ENCODE results near the gene TPM2. TPM values are rescaled to one million over a fixed set of nuclear protein-coding genes. Genes with fewer than 3 reads are reported as not detected.
A peak's percentile ranks its signal among the peaks of the same experiment; 100 is the strongest.
"Not testable (repeated sequence)": the region's sequence is repeated elsewhere in the genome, so short reads cannot be mapped to it uniquely, and the experiment has no call there.

The TPM2 gene
- total RNA-seq, 1 donor from 2014 or later = 300 TPM

GRCh38 chr9:35658137-35658967, 31.4 kb downstream of the TPM2 start, which contains the start of gene CCDC107:
CCDC107 (plus strand) TSS chr9:35658292; CDS start chr9:35658380, 88 bp downstream.
- DNase-seq (ENCODE audit: extremely low read depth, low read depth, low spot score) = peak; percentile 60

- peak; percentile 97 for DNase-seq (ENCODE audit: extremely low read depth, low read depth, low spot score)
Observed at GRCh38 chr9:35657546-35658136, 32.1 kb downstream of the TPM2 start, which contains the start of gene RMRP. RMRP (minus strand) TSS chr9:35658019.

GRCh38 chr9:35656831-35657545, 32.7 kb downstream of the TPM2 start:
- no peak for DNase-seq (ENCODE audit: extremely low read depth, low read depth, low spot score)

GRCh38 chr9:35656348-35656747, 33.4 kb downstream of the TPM2 start:
- DNase-seq (ENCODE audit: extremely low read depth, low read depth, low spot score) = no peak

- no peak for DNase-seq (ENCODE audit: extremely low read depth, low read depth, low spot score)
Observed at GRCh38 chr9:35653611-35654010, 36.1 kb downstream of the TPM2 start.

- no peak for DNase-seq (ENCODE audit: extremely low read depth, low read depth, low spot score)
Observed at GRCh38 chr9:35652829-35653209, 36.9 kb downstream of the TPM2 start.

GRCh38 chr9:35651956-35652828, 37.5 kb downstream of the TPM2 start:
- no peak for DNase-seq (ENCODE audit: extremely low read depth, low read depth, low spot score)

- DNase-seq (ENCODE audit: extremely low read depth, low read depth, low spot score) = no peak
Observed at GRCh38 chr9:35650341-35651158, 39.2 kb downstream of the TPM2 start, which contains the start of gene SIT1. SIT1 (minus strand) TSS chr9:35650931; CDS start chr9:35650853, 78 bp downstream.

- no peak for DNase-seq (ENCODE audit: extremely low read depth, low read depth, low spot score)
Observed at GRCh38 chr9:35649431-35650340, 40.0 kb downstream of the TPM2 start.

GRCh38 chr9:35646533-35647265, 43.0 kb downstream of the TPM2 start:
- DNase-seq (ENCODE audit: extremely low read depth, low read depth, low spot score) = no peak

- DNase-seq (ENCODE audit: extremely low read depth, low read depth, low spot score) = no peak
Observed at GRCh38 chr9:35646153-35646532, 43.6 kb downstream of the TPM2 start.

GRCh38 chr9:35645736-35646135, 44.0 kb downstream of the TPM2 start:
- not testable (repeated sequence) for DNase-seq (ENCODE audit: extremely low read depth, low read depth, low spot score)

GRCh38 chr9:35643046-35643445, 46.7 kb downstream of the TPM2 start:
- DNase-seq (ENCODE audit: extremely low read depth, low read depth, low spot score) = no peak

- DNase-seq (ENCODE audit: extremely low read depth, low read depth, low spot score) = not testable (repeated sequence)
Observed at GRCh38 chr9:35641478-35641877, 48.2 kb downstream of the TPM2 start.

GRCh38 chr9:35640431-35640830, 49.3 kb downstream of the TPM2 start:
- not testable (repeated sequence) for DNase-seq (ENCODE audit: extremely low read depth, low read depth, low spot score)

GRCh38 chr9:35639631-35640030, 50.1 kb downstream of the TPM2 start:
- DNase-seq (ENCODE audit: extremely low read depth, low read depth, low spot score) = no peak

- DNase-seq (ENCODE audit: extremely low read depth, low read depth, low spot score) = not testable (repeated sequence)
Observed at GRCh38 chr9:35639225-35639624, 50.5 kb downstream of the TPM2 start.

GRCh38 chr9:35638751-35639150, 51.0 kb downstream of the TPM2 start:
- not testable (repeated sequence) for DNase-seq (ENCODE audit: extremely low read depth, low read depth, low spot score)
